ENCODE results near the gene ZNRF2. TPM values are rescaled to one million over a fixed set of nuclear protein-coding genes. Genes with fewer than 3 reads are reported as not detected.

Gene ZNRF2
- total RNA-seq: 4.4 and 8.1 TPM in 2 replicates

DNA sequence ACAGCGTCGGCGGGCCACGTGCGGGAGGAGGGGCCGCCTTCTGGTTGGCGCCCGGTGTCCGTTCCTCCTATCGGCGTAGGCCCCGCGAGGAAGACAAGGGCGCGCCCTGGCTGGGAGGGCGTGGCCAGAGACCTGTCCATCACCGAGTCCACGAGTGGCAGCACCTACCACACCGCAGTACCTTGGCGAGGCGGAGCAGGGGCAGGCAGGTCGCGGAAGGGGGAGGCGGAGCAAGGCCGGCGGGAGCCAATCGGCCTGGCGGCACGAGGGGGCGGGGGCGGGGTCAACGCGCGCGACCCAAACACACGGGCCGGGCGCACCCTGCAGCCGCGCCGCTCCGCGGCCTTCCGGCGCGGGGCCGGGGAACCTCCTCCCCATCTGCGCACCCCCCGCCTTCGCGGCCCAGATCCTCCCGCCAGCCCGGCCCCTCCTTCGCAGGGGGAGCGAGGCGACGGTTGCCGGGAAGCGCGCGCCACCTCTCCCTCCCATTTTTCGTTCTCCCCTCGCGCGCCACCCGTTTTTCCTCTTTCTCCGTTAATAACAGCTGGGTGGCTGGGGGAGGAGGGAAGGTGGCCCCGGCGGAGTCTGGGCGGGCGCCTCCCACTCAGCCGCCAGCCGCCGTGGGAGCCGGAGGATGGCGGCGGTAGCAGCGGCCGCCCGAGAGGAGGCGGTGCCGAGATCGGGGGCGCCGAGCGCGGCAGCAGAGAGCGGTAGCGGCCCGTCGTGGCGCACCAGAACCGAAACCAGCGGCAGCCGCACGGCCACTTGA lies at the start of gene ZNRF2:
Gene ZNRF2 (plus strand): TSS at position 300 of the 769 bp plus-strand sequence. CDS start 761 bp downstream, outside the sequence.
- peak; percentile 99 to 100 for DNase-seq (ENCODE audit: low read depth in 2 of 2)

GRCh38 chr7:30237271-30237695 lies 47.1 kb upstream of the ZNRF2 start:
- no peak for DNase-seq (ENCODE audit: low read depth in 2 of 2)

DNA sequence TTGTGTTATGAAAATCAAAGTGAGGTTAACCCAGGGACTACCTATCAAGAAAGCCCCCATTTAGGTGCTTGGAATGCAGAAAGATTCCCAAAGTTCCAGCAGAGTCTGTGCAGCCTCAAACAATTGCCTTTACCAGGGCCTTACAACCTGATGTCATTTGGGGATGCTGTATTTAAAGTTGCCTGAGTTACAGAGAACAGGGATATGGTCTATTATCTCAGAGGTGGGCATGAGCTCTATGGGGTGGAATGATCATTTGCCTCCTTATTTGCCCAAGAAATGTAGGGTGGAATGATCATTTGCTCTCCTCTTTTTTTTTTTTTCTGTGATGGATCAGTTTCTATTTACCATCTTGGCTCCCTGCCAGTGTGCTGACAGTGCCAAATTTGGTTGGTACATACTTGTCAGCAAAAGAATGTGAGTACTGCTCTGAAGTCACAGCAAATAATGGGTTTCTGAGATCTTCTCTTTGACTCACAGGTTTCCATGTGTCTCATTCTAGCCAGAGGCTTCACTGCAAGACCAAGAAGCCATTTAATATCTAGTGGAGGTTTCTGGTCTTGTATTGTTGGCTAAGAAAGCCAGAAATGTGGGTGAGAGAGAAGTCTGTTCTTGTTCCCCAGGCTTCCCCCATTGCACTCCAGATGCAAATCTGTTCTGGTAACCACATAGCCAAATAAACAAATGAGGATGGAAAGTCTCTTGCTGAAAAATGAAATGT lies 45.5 kb upstream of the ZNRF2 start:
- DNase-seq (ENCODE audit: low read depth in 2 of 2): peak; percentile 8 to 46

DNA sequence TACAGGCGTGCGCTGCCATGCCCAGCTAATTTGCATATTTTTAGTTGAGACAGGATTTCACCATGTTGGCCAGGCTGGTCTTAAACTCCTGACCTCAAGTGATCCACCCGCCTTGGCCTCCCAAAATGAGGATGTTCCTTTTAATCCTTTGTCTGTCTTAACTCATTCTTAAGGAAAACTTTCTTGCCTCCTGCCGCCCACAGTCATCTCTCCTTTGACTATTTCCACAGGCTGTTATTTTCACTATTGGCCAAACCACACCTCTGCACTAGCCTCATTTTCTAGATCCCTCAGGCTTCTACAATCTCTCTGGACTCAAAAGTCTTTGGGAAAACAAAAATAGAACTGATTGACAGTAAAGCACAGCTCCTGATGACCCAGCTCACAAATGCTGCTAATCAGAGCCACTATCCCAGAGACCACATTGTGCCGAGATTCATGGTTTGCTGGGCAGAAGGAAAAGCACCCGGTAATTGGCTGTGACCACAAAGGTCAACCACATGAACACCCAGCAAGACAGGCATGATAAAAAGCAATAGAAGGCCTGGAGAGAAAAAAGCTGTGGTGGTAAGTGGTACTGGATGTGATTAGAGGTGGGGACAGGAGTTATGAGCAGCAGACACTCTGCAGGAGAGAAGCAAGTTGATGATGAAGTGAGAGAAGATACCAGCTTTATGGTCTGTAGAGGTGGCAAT lies 44.1 kb upstream of the ZNRF2 start:
- DNase-seq (ENCODE audit: low read depth in 2 of 2): no peak

DNA sequence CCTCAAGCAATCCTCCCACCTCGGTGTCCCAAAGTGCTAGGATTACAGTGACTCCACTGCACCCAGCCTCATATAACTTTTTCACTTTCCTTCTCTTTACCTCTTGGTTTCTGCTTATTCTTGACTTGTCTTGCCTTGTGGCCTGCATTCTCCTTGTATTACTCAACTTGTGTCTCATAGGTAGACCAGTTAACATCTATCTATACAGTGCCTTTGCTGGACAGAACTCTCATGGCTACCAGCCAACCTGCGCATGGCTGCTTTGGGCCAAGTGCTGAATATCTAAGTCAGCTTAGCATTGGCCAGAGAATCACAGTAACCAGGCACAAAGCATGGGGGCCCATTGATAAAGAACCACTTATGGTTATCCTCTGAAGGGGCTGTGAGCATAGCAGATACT lies 42.6 kb upstream of the ZNRF2 start:
- DNase-seq (ENCODE audit: low read depth in 2 of 2): no peak

DNA sequence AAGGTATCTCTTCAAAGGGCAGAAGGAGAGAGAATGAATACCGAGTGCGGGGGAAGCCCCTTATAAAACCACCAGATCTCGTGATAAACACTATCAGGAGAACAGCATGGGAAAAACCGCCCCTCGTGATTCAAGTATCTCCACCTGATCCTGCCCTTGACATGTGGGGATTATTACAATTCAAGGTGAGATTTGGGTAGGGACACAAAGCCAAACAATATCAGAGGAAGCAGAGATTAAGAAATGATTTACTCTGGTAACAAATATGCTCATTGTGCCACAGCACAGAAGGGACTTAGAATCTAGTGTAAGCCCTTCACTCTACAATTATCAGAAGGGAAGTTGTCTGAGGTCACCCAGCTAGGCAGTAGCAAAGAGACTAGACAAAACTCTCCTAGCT lies 40.1 kb upstream of the ZNRF2 start:
- no peak for DNase-seq (ENCODE audit: low read depth in 2 of 2)

DNA sequence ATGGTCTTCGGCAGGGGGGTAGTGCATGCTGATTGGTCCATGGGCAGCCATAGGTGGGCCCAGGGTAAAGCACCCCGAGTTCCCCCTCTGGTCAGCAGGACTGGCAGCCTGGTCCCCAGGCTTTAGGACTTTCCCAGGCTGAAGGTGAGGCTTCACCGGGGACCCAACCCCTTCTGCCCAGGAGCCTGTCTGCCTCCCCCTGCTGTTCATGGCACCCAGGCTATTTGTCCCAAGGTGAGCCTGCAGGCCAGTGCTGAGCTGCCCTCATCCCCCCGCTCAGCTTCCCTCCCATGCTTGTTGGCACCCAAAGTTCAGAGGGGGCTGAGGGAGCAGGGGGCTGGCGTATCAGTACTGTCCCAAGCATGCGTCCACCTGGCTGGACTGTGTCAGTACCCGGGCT lies 38.5 kb upstream of the ZNRF2 start:
- no peak for DNase-seq (ENCODE audit: low read depth in 2 of 2)

- DNase-seq (ENCODE audit: low read depth in 2 of 2): no peak
Measured at GRCh38 chr7:30246392-30246791, 38.0 kb upstream of the ZNRF2 start.

- DNase-seq (ENCODE audit: low read depth in 2 of 2): no peak
Measured at GRCh38 chr7:30247541-30248401, 36.6 kb upstream of the ZNRF2 start.

DNA sequence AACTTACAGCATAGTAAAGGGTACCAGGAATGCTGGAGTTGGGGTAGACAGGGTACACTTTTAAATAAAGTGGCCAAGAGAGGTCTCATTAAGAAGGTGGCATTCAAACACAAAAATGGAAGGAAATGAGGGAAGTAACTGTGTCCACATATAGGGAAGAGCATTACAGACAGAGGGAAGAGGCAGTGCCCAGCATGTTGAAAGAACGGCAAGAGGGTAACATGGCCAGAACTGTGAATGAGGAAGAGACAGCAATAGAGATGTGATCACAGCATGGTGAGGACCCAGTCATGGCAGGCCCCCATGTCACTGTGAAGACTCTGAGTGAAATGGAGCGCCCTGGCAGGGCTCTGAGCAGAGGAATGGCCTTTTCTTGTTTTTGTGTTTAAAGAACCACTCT lies 35.1 kb upstream of the ZNRF2 start:
- DNase-seq (ENCODE audit: low read depth in 2 of 2): no peak

DNA sequence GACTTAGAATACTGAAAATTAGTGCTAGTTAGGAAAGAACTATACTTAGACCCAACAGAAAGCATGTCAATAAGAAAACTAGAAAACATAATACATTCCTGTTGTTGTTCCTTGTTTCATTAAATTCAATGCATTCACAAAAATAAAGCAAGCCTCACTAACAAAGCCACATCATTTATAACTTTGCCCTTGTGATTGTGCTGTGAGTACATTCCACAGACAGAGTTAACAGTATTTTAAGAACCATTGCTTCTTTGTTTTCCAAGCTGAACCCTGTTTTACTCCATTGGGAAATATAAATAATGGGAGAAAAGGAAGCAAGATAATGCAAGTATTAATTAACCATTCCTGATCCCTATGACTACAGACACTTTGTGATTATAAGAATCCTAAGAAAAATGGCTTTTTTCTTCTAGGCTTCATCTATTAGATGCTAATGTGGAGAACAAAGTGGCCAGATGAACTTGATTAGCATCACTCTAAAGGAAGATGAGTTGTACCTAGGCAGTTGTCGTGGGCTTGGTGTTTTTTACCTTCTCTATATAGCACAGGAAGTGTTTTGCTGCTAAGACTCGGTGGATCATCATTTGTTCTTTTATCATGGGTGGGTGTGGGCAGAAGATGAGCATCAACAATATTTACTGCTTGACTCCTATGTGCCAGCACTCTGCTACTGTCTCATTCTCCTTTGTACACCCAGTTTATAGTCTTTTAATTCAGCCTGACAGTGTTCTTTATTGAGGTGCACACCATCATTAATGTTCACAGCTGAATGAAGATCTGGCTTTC lies 34.2 kb upstream of the ZNRF2 start:
- no peak for DNase-seq (ENCODE audit: low read depth in 2 of 2)

GRCh38 chr7:30251708-30252329 lies 32.6 kb upstream of the ZNRF2 start:
- DNase-seq (ENCODE audit: low read depth in 2 of 2): no peak

GRCh38 chr7:30252885-30253795 lies 31.3 kb upstream of the ZNRF2 start:
- DNase-seq (ENCODE audit: low read depth in 2 of 2): peak in 1 of 2 donors; percentile 16

- no peak for DNase-seq (ENCODE audit: low read depth in 2 of 2)
Measured at GRCh38 chr7:30253796-30254165, 30.6 kb upstream of the ZNRF2 start.

- DNase-seq (ENCODE audit: low read depth in 2 of 2): no peak
Measured at GRCh38 chr7:30254248-30254647, 30.1 kb upstream of the ZNRF2 start.

GRCh38 chr7:30254717-30255063 lies 29.7 kb upstream of the ZNRF2 start:
- no peak for DNase-seq (ENCODE audit: low read depth in 2 of 2)

GRCh38 chr7:30255064-30255769 lies 29.2 kb upstream of the ZNRF2 start:
- DNase-seq (ENCODE audit: low read depth in 2 of 2): no peak

DNA sequence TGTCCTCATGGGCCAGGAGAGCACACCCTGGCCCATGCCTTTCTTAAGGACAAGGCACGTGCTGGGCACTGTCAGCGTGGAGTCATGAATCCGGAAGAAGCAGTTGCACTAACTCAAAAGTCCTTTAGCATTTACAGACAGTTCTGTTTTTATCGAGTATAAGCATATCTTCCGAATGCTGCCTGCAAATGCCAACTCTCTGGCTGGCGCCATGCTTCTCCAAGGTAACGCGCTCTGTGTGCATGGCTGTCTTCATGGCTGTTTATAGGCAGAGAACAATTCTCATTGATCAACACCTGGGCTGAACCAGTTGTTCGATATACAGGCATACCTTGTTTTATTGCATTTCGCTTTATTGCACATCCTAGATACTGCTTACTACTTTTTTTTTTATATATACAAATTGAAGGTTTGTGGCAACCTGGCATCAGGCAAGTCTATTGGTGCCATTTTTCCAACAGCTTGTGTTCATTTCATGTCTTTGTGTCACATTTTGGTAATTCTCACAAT lies 28.0 kb upstream of the ZNRF2 start:
- DNase-seq (ENCODE audit: low read depth in 2 of 2): no peak

Measured in lung microvascular endothelial cell (primary cell).